Endothelial cell of umbilical vein (primary cell): ENCODE data around the gene PRPF18. TPM values are rescaled to one million over a fixed set of nuclear protein-coding genes. Genes with fewer than 3 reads are reported as not detected.

ENCODE experiments used
- BruUV-seq: library from RNA; stranded (reverse); fragments of 400-500 nt; replicated peaks from 2 replicates; lab custom pipeline; 2021; lab: Mats Ljungman, UMichigan
- CTCF ChIA-PET: fragments of 300-600, 350-600 bp; sonication (Branson Sonifier 250); formaldehyde crosslinking; loops from one replicate; lab custom pipeline; 2021; ENCODE audit warnings: antibody characterized with exemption, inconsistent platforms; lab: Charles Lee
- POLR2A ChIA-PET: fragments of 300-600, 350-600 bp; sonication (Branson Sonifier 250); formaldehyde crosslinking; loops from one replicate; lab custom pipeline; 2021; ENCODE audit warnings: antibody characterized with exemption, inconsistent platforms; lab: Charles Lee
- DNase-seq: peaks from one replicate; pipeline ENCODE4 v3.0.0-alpha.2; 2011; ENCODE audit warnings: low read depth, low spot score
- FAIRE-seq: peaks from 2 replicates; lab custom pipeline; 2011; peaks lifted over from hg19 to GRCh38; lab: Jason Lieb, UNC
- H2AFZ ChIP-seq: 2 replicates; pipeline ENCODE4 v1.6.0; 2012; ENCODE audit warnings: low read depth, low read length, control low read depth, inconsistent platforms
- H3K27ac ChIP-seq: 2 replicates; pipeline ENCODE4 v1.5.1; 2011; ENCODE audit warnings: low read depth, mild to moderate bottlenecking, control low read depth, low read length, moderate library complexity; ENCODE audit not compliant: insufficient read depth
- H3K27me3 ChIP-seq, 2 experiments: 2 replicates each; pipeline versions ENCODE4 v1.6.0 to v1.6.1; 2011; ENCODE audit warnings: low read length in 2 of 2, mixed read lengths in 1 of 2; ENCODE audit not compliant: control insufficient read depth in 2 of 2, insufficient read depth in 2 of 2
- H3K36me3 ChIP-seq, 2 experiments: 2 replicates in 1 of 2; 3 replicates in 1 of 2; pipeline ENCODE4 v1.5.1; 2011; ENCODE audit warnings: low read length in 2 of 2, mild to moderate bottlenecking in 1 of 2, moderate library complexity in 1 of 2; ENCODE audit not compliant: control insufficient read depth in 2 of 2, insufficient read depth in 2 of 2; ENCODE audit errors: extremely low read depth in 1 of 2
- H3K4me1 ChIP-seq: 3 replicates; pipeline ENCODE4 v1.5.1; 2011; ENCODE audit warnings: mild to moderate bottlenecking, low read length; ENCODE audit not compliant: control insufficient read depth, insufficient read depth; ENCODE audit errors: extremely low read depth
- H3K4me2 ChIP-seq: 2 replicates; pipeline ENCODE4 v1.6.1; 2011; ENCODE audit warnings: low read length, control low read depth, mixed read lengths; ENCODE audit not compliant: insufficient read depth
- H3K4me3 ChIP-seq, 3 experiments: fragments of 200-600 bp in 1 of 3; sonication (generic), shearing (Covaris generic) in 1 of 3; replicated peaks in 1 of 3; 2 replicates each; pipeline ENCODE4 v1.5.1; 2011 to 2016; ENCODE audit warnings: control low read depth in 3 of 3, low read length in 3 of 3, mild to moderate bottlenecking in 2 of 3, inconsistent platforms in 1 of 3, low read depth in 1 of 3, moderate library complexity in 1 of 3; ENCODE audit not compliant: insufficient read depth in 1 of 3
- H3K79me2 ChIP-seq: 2 replicates; pipeline ENCODE4 v1.6.0; 2012; ENCODE audit warnings: low read length, inconsistent platforms; ENCODE audit not compliant: control insufficient read depth, insufficient read depth
- H3K9ac ChIP-seq: replicated peaks from 2 replicates; pipeline ENCODE3; 2011; ENCODE audit warnings: low read length, control low read depth; ENCODE audit not compliant: insufficient read depth; ENCODE audit errors: extremely low read depth
- H3K9me1 ChIP-seq: replicated peaks from 3 replicates; pipeline ENCODE4 v1.6.0; 2011; ENCODE audit warnings: mild to moderate bottlenecking, low read length; ENCODE audit not compliant: control insufficient read depth, insufficient read depth; ENCODE audit errors: extremely low read depth
- H3K9me3 ChIP-seq: replicated peaks from 2 replicates; pipeline ENCODE4 v1.5.1; 2012; ENCODE audit warnings: low read length, inconsistent platforms; ENCODE audit not compliant: control insufficient read depth, insufficient read depth
- H4K20me1 ChIP-seq: replicated peaks from 2 replicates; pipeline ENCODE3; 2011; ENCODE audit warnings: mild to moderate bottlenecking, low read length; ENCODE audit not compliant: control insufficient read depth, insufficient read depth; ENCODE audit errors: extremely low read depth
- EZH2 ChIP-seq: IDR thresholded peaks from 2 replicates; pipeline ENCODE4 v1.6.1; 2012; ENCODE audit warnings: borderline replicate concordance, low read depth, mild to moderate bottlenecking, moderate library complexity, low read length, inconsistent platforms; ENCODE audit not compliant: severe bottlenecking
- FOS ChIP-seq: IDR thresholded peaks from 2 replicates; pipeline ENCODE4 v1.6.1; 2011; ENCODE audit warnings: mild to moderate bottlenecking, low read length, moderate library complexity, borderline replicate concordance; ENCODE audit not compliant: insufficient read depth
- GATA2 ChIP-seq: IDR thresholded peaks from 2 replicates; pipeline ENCODE4 v1.7.0; 2011; ENCODE audit warnings: low read depth, mild to moderate bottlenecking, moderate library complexity, mixed read lengths, low read length; ENCODE audit not compliant: insufficient read length, insufficient read depth
- JUN ChIP-seq: IDR thresholded peaks from 2 replicates; pipeline ENCODE4 v1.6.1; 2011; ENCODE audit warnings: borderline replicate concordance, low read depth; ENCODE audit not compliant: insufficient read length, insufficient read depth
- MYC ChIP-seq: IDR thresholded peaks from one replicate; pipeline ENCODE4 v1.6.1; 2011; ENCODE audit warnings: mild to moderate bottlenecking, low read depth, low read length
- POLR2A ChIP-seq: IDR thresholded peaks from 2 replicates; pipeline ENCODE4 v1.6.1; 2012; ENCODE audit warnings: low read depth, mild to moderate bottlenecking, control low read depth, low read length
- POLR2AphosphoS5 ChIP-seq: IDR thresholded peaks from 2 replicates; pipeline ENCODE4 v1.6.1; 2012; ENCODE audit warnings: low read depth, mild to moderate bottlenecking, control low read depth, low read length, moderate library complexity; ENCODE audit not compliant: insufficient read depth
- dilution Hi-C: fragments of 300-500 bp; cut with MboI; formaldehyde crosslinking; loops from one replicate; pipeline ENCODE4 v1.15.0; 2019; ENCODE audit warnings: low sequenced_read_pairs; ENCODE audit not compliant: extremely low pct_ligation_motif_present
- intact Hi-C: fragments of 100-400 bp; cut with micrococcal nuclease; formaldehyde crosslinking; loops from one replicate; pipeline ENCODE4 v1.10.0; 2022
- polyA plus RNA-seq, 4 experiments: library from polyadenylated mRNA; depleted of rRNA in 3 of 4; stranded (reverse) in 3 of 4; unstranded in 1 of 4; fragments of >200 nt; gene quantifications; 2 replicates each; pipeline versions ENCODE4 v1.2.1 to v1.2.3, GENCODE V29; 2011 to 2012; ENCODE audit warnings: missing spikeins in 1 of 4
- total RNA-seq: library from RNA; stranded (reverse); gene quantifications from 2 replicates; pipeline ENCODE4 v1.2.3, GENCODE V29; 2021
- TF ChIP-seq, protein P1 (sequence below): IDR thresholded peaks from 2 replicates; pipeline ENCODE4 v1.6.1; 2011; ENCODE audit not compliant: insufficient read depth, insufficient read length
- TF ChIP-seq, protein P2 (sequence below), 2 donors: IDR thresholded peaks; 1 replicate in 1 of 2; 2 replicates in 1 of 2; pipeline ENCODE4 v1.5.1; 2011; ENCODE audit warnings: low read length in 2 of 2, mild to moderate bottlenecking in 2 of 2, moderate library complexity in 2 of 2, control low read depth in 1 of 2, inconsistent platforms in 1 of 2, low read depth in 1 of 2; ENCODE audit not compliant: insufficient read depth in 1 of 2; ENCODE audit errors: extremely low read depth in 1 of 2

The PRPF18 gene
- total and polyA plus RNA-seq, 2 donors (not counting 3 experiments of a cell fraction or from before 2014, with no cell fraction given) = 7.3 to 21.0 TPM

DNA sequence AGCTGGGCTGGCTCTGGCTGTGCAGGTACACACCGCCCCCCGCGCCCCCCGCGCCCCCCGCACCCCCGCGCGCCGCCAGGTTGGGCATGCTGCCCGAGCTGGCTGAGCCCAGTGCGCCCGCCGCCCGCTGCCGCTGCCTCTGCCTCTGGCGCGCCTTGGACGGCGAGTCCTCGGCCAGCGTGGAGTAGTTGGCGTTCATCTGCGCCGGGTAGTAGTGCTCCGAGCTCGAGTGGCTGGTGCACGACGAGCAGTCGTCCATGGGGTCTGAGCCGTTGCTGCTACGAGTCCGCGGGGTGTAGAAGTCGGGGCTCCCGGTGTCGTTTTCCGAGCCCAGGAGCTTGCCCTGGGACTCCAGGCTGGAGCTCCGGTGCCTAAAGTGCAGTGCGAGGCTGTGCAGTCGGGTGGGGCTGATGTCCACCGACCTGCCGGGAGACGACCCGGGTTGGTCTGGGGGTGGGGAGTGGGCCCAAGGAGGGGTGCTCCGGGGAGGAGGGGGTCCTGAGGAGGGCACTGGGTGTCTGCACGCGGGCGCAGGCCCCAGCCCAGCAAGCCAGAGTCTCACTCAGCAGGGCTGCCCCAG lies 70.4 kb downstream of the PRPF18 start:
- BruUV-seq = no TSS peak
- ChIA-PET POLR2A (interaction anchor here (0.7 kb wide), 1 partner anchor 63 kb away, joined by 3 read pairs; no protein-coding TSS in a partner anchor), CTCF (interaction anchor here (0.7 kb wide), 1 partner anchor 63 kb away, joined by 5 read pairs; no protein-coding TSS in a partner anchor)

DNA sequence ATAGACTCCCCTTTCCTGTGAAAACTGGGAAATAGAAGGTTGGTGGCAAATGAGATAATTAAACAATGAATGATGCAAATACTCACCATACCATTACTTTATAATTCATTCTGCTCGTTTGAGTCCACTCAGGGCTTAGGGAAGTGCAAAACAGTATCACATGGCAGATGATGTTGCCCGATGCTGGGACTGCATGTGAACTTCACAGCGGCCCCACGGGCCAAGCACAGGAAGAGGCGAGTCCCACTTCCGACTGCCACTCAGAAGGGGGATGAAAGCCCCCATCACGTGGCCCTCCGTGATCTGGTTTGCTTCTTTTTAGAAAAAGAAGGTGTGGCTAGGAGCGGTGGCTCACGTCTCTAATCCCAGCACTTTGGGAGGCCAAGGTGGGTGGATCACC lies 71.5 kb downstream of the PRPF18 start:
- POLR2A ChIA-PET = no interaction called here
- CTCF ChIA-PET = no interaction called here
- no peak overlapping the region for H3K4me2 ChIP-seq
- no peak overlapping the region for H3K4me3 ChIP-seq
- peaks cover 34 to 53% of the 10 kb centered on the region in 2 experiments for H3K36me3 ChIP-seq
- dilution Hi-C loops (no loop called here), intact Hi-C loops (no loop called here)
- H4K20me1 ChIP-seq = no peaks in the 10 kb centered on the region
- H3K27ac ChIP-seq = no peak overlapping the region
- no peaks in the 10 kb centered on the region for H3K9me1 ChIP-seq
- H3K9me3 ChIP-seq = no peaks in the 10 kb centered on the region
- TF ChIP-seq EZH2 (no peak), POLR2A (no peak), JUN (no peak), POLR2AphosphoS5 (no peak), GATA2 (no peak), MYC (no peak), FOS (no peak)
- TF ChIP-seq, protein P1, sequence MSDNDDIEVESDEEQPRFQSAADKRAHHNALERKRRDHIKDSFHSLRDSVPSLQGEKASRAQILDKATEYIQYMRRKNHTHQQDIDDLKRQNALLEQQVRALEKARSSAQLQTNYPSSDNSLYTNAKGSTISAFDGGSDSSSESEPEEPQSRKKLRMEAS = no peak
- TF ChIP-seq, protein P2, sequence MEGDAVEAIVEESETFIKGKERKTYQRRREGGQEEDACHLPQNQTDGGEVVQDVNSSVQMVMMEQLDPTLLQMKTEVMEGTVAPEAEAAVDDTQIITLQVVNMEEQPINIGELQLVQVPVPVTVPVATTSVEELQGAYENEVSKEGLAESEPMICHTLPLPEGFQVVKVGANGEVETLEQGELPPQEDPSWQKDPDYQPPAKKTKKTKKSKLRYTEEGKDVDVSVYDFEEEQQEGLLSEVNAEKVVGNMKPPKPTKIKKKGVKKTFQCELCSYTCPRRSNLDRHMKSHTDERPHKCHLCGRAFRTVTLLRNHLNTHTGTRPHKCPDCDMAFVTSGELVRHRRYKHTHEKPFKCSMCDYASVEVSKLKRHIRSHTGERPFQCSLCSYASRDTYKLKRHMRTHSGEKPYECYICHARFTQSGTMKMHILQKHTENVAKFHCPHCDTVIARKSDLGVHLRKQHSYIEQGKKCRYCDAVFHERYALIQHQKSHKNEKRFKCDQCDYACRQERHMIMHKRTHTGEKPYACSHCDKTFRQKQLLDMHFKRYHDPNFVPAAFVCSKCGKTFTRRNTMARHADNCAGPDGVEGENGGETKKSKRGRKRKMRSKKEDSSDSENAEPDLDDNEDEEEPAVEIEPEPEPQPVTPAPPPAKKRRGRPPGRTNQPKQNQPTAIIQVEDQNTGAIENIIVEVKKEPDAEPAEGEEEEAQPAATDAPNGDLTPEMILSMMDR (IDR thresholded peaks at IDR 0.05; ENCODE audit: extremely low read depth in 1 of 2, insufficient read depth in 1 of 2, low read depth in 1 of 2, low read length in 2 of 2) = no peak
- H3K79me2 ChIP-seq = no peaks in the 10 kb centered on the region
- H3K4me1 ChIP-seq = peaks cover 13% of the 10 kb centered on the region
- no peak for FAIRE-seq
- no TSS peak for BruUV-seq
- no peaks in the 10 kb centered on the region for H3K27me3 ChIP-seq
- no peak overlapping the region for H3K9ac ChIP-seq
- no peak for DNase-seq
- no peak overlapping the region for H2AFZ ChIP-seq

More for the DNA sequence above, 70.4 kb downstream of the PRPF18 start:
- FAIRE-seq = no peak
- Histone ChIP-seq H3K4me2 (no peak overlapping the region), H2AFZ (no peak overlapping the region), H3K9ac (no peak overlapping the region), H4K20me1 (no peaks in the 10 kb centered on the region), H3K79me2 (no peaks in the 10 kb centered on the region), H3K4me1 (peaks cover 13% of the 10 kb centered on the region), H3K36me3 (peaks cover 35 to 58% of the 10 kb centered on the region in 2 experiments), H3K9me1 (no peaks in the 10 kb centered on the region), H3K4me3 (no peak overlapping the region), H3K27me3 (no peaks in the 10 kb centered on the region), H3K27ac (no peak overlapping the region), H3K9me3 (no peaks in the 10 kb centered on the region)
- no peak for DNase-seq
- TF ChIP-seq, protein P1 = no peak
- TF ChIP-seq GATA2 (no peak), EZH2 (no peak), POLR2AphosphoS5 (no peak), JUN (no peak)
- intact Hi-C loops = no loop called here
- dilution Hi-C loops = no loop called here
